HepG2 (cell line): Measurements from ENCODE around the gene RBMS2. TPM values are rescaled to one million over a fixed set of nuclear protein-coding genes. Genes with fewer than 3 reads are reported as not detected.

ENCODE experiments used
- ATAD3A ChIP-seq: sonication (generic); formaldehyde crosslinking; IDR thresholded peaks from 2 replicates; pipeline ENCODE4 v1.4.0; 2020; ENCODE audit warnings: missing genetic modification reagents
- CEBPG ChIP-seq: IDR thresholded peaks from 2 replicates; pipeline ENCODE4 v1.6.1; 2016
- CENPT ChIP-seq: sonication (generic); formaldehyde crosslinking; IDR thresholded peaks from 2 replicates; pipeline ENCODE4 v1.8.0; 2022; ENCODE audit warnings: low read depth, mild to moderate bottlenecking, moderate library complexity, missing genetic modification reagents
- ELF1 ChIP-seq: sonication (generic); formaldehyde crosslinking; IDR thresholded peaks from 2 replicates; pipeline ENCODE4 v1.4.0; 2020; ENCODE audit warnings: missing genetic modification reagents
- ETV5 ChIP-seq: IDR thresholded peaks from 2 replicates; pipeline ENCODE4 v1.6.1; 2018; ENCODE audit warnings: missing biosample characterization, missing genetic modification reagents, inconsistent platforms, borderline replicate concordance
- KDM3A ChIP-seq: IDR thresholded peaks from 2 replicates; pipeline ENCODE4 v1.6.1; 2018; ENCODE audit warnings: low read depth, missing compliant biosample characterization
- KLF6 ChIP-seq: IDR thresholded peaks from 2 replicates; pipeline ENCODE4 v1.8.0; 2016; ENCODE audit warnings: missing biosample characterization, missing genetic modification reagents
- POLR2AphosphoS5 ChIP-seq: IDR thresholded peaks from 2 replicates; pipeline ENCODE4 v1.6.1; 2012; ENCODE audit warnings: low read depth, low read length
- REST ChIP-seq, 2 experiments: IDR thresholded peaks; 2 replicates each; pipeline ENCODE4 v1.6.1; 2011 to 2012; ENCODE audit warnings: low read length in 2 of 2, borderline replicate concordance in 1 of 2, low read depth in 1 of 2, mild to moderate bottlenecking in 1 of 2, moderate library complexity in 1 of 2
- SNAPC2 ChIP-seq: sonication (generic); formaldehyde crosslinking; IDR thresholded peaks from 2 replicates; pipeline ENCODE4 v1.8.1; 2022; ENCODE audit warnings: mild to moderate bottlenecking, missing genetic modification reagents
- ZFP91 ChIP-seq: sonication (generic); formaldehyde crosslinking; IDR thresholded peaks from 2 replicates; pipeline ENCODE4 v1.9.0; 2022; ENCODE audit warnings: missing genetic modification reagents, mild to moderate bottlenecking, borderline replicate concordance
- ZNF121 ChIP-seq: sonication (generic); formaldehyde crosslinking; IDR thresholded peaks from 2 replicates; pipeline ENCODE4 v1.5.0; 2020; ENCODE audit warnings: mild to moderate bottlenecking, missing genetic modification reagents
- ZNF253 ChIP-seq: sonication (generic); formaldehyde crosslinking; IDR thresholded peaks from 2 replicates; pipeline ENCODE4 v1.8.0; 2022; ENCODE audit warnings: mild to moderate bottlenecking, missing genetic modification reagents, borderline replicate concordance
- ZNF317 ChIP-seq: sonication (generic); formaldehyde crosslinking; IDR thresholded peaks from 2 replicates; pipeline ENCODE4 v1.5.0; 2020; ENCODE audit warnings: mild to moderate bottlenecking, missing genetic modification reagents
- ZNF780A ChIP-seq: sonication (generic); formaldehyde crosslinking; IDR thresholded peaks from 2 replicates; pipeline ENCODE4 v1.8.0; 2022; ENCODE audit warnings: mild to moderate bottlenecking, missing genetic modification reagents, moderate library complexity
- ZNF816 ChIP-seq: sonication (generic); formaldehyde crosslinking; IDR thresholded peaks from 2 replicates; pipeline ENCODE4 v1.8.0; 2022; ENCODE audit warnings: missing genetic modification reagents, mild to moderate bottlenecking, borderline replicate concordance
- ZNF83 ChIP-seq: sonication (generic); formaldehyde crosslinking; IDR thresholded peaks from 2 replicates; pipeline ENCODE4 v1.4.0; 2020; ENCODE audit warnings: missing genetic modification reagents, mild to moderate bottlenecking, borderline replicate concordance
- polyA plus RNA-seq, 8 experiments: library from polyadenylated mRNA; depleted of rRNA in 3 of 8; stranded (reverse) in 7 of 8; unstranded in 1 of 8; fragments of >200 nt; fragmentation: Illumina TruSeq in 4 of 8; extraction: Trizol in 4 of 8; gene quantifications; 2 replicates each; pipeline versions ENCODE4 v1.2.1 to v1.2.3, GENCODE V29; 2011 to 2016; ENCODE audit warnings: low read depth in 4 of 8, missing spikeins in 1 of 8, mixed read lengths in 1 of 8; ENCODE audit not compliant: insufficient read depth in 1 of 8
- total RNA-seq, 5 experiments: library from RNA; depleted of rRNA; stranded (reverse); fragments of >200 nt; fragmentation: Illumina TruSeq; extraction: Trizol; gene quantifications; 2 replicates each; pipeline ENCODE4 v1.2.3, GENCODE V29; 2016; ENCODE audit warnings: low read depth in 1 of 5
- TF ChIP-seq, protein P1 (sequence below): IDR thresholded peaks from 2 replicates; pipeline ENCODE4 v1.6.1; 2016
- TF ChIP-seq, protein P2 (sequence below), 2 experiments: sonication (generic) in 1 of 2; formaldehyde crosslinking in 1 of 2; IDR thresholded peaks; 2 replicates each; pipeline versions ENCODE4 v1.4.0 to v1.6.1; 2018 to 2020; ENCODE audit warnings: missing genetic modification reagents in 2 of 2, borderline replicate concordance in 1 of 2, low read depth in 1 of 2, mild to moderate bottlenecking in 1 of 2, missing biosample characterization in 1 of 2
- TF ChIP-seq, protein P3 (sequence below): IDR thresholded peaks from 2 replicates; pipeline ENCODE4 v1.6.1; 2016; ENCODE audit warnings: mild to moderate bottlenecking

RBMS2 gene
- total and polyA plus RNA-seq, 2 of the 13 experiments (the other 11 are each of a cell fraction or from before 2014, with no cell fraction given) = 0.53 to 7.4 TPM

GRCh38 chr12:56630180-56630632 is 108.6 kb downstream of the RBMS2 start, which contains the start of gene BAZ2A (continued):
- TF ChIP-seq REST (IDR thresholded peaks at IDR 0.05; ENCODE audit: borderline replicate concordance in 1 of 2, low read depth in 1 of 2, low read length in 2 of 2) = peak in 1 of 2 experiments; percentile 43; a peak in 1 of 4 replicates
- peak; percentile 98 for TF ChIP-seq ZFP91 (CRISPR knock-in tag)
- TF ChIP-seq ETV5 = peak; percentile 67; the same call in 1 of the 2 replicates
- TF ChIP-seq, protein P1, sequence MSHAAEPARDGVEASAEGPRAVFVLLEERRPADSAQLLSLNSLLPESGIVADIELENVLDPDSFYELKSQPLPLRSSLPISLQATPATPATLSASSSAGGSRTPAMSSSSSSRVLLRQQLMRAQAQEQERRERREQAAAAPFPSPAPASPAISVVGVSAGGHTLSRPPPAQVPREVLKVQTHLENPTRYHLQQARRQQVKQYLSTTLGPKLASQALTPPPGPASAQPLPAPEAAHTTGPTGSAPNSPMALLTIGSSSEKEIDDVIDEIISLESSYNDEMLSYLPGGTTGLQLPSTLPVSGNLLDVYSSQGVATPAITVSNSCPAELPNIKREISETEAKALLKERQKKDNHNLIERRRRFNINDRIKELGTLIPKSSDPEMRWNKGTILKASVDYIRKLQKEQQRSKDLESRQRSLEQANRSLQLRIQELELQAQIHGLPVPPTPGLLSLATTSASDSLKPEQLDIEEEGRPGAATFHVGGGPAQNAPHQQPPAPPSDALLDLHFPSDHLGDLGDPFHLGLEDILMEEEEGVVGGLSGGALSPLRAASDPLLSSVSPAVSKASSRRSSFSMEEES (CRISPR knock-in tag) = 0 out of 2 replicates have a peak, but pooled peaks have one; percentile 31
- TF ChIP-seq ZNF253 (CRISPR knock-in tag) = no peak
- no peak for TF ChIP-seq ZNF816 (CRISPR knock-in tag)
- TF ChIP-seq, protein P2, sequence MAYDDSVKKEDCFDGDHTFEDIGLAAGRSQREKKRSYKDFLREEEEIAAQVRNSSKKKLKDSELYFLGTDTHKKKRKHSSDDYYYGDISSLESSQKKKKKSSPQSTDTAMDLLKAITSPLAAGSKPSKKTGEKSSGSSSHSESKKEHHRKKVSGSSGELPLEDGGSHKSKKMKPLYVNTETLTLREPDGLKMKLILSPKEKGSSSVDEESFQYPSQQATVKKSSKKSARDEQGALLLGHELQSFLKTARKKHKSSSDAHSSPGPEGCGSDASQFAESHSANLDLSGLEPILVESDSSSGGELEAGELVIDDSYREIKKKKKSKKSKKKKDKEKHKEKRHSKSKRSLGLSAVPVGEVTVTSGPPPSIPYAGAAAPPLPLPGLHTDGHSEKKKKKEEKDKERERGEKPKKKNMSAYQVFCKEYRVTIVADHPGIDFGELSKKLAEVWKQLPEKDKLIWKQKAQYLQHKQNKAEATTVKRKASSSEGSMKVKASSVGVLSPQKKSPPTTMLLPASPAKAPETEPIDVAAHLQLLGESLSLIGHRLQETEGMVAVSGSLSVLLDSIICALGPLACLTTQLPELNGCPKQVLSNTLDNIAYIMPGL (CRISPR knock-in tag; IDR thresholded peaks at IDR 0.05; ENCODE audit: borderline replicate concordance in 1 of 2, low read depth in 1 of 2) = peak; percentile 55 to 74; a peak in 2 of 4 replicates
- no peak for TF ChIP-seq POLR2AphosphoS5
- no peak for TF ChIP-seq ZNF780A (CRISPR knock-in tag)
- no peak for TF ChIP-seq CENPT
- peak; percentile 30; the same call in 1 of the 2 replicates for TF ChIP-seq CEBPG
- TF ChIP-seq ZNF317 (CRISPR knock-in tag) = no peak
- TF ChIP-seq KLF6 (CRISPR knock-in tag) = peak; percentile 64; the same call in 1 of the 2 replicates
- TF ChIP-seq ZNF121 = no peak
- TF ChIP-seq SNAPC2 (CRISPR knock-in tag) = no peak
- peak; percentile 84; the same call in 1 of the 2 replicates for TF ChIP-seq KDM3A (CRISPR knock-in tag)
- no peak; the same call in 1 of the 2 replicates for TF ChIP-seq ZNF83 (CRISPR knock-in tag)
- TF ChIP-seq, protein P3, sequence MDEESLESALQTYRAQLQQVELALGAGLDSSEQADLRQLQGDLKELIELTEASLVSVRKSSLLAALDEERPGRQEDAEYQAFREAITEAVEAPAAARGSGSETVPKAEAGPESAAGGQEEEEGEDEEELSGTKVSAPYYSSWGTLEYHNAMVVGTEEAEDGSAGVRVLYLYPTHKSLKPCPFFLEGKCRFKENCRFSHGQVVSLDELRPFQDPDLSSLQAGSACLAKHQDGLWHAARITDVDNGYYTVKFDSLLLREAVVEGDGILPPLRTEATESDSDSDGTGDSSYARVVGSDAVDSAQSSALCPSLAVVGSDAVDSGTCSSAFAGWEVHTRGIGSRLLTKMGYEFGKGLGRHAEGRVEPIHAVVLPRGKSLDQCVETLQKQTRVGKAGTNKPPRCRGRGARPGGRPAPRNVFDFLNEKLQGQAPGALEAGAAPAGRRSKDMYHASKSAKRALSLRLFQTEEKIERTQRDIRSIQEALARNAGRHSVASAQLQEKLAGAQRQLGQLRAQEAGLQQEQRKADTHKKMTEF (CRISPR knock-in tag) = peak; percentile 82
- TF ChIP-seq ATAD3A (CRISPR knock-in tag) = no peak
- peak; percentile 47; the same call in 1 of the 2 replicates for TF ChIP-seq ELF1 (CRISPR knock-in tag)
